ENCODE measurements around the gene DAP. TPM values are rescaled to one million over a fixed set of nuclear protein-coding genes. Genes with fewer than 3 reads are reported as not detected.

Gene DAP
- total and polyA plus RNA-seq, 5 donors from 2014 or later: 39.8 to 64.2 (median 54.0) TPM

DNA sequence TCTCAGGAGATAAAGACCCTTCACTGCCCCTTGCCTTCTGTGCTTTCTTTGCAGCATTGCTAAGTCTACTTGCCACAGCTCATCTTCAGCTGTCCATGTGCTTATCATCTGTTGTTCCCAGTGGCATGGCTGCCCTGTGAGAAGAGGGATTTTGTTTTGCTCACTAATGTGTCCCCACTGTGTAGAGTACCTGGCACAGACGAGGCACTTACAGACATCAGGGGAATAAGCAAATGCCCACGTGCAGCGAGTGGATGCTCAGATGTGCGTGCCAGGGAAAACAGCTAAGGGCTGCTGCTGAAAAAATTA is 31.0 kb downstream of the DAP start:
- peaks cover 0 to 2% (median 0%) of the 10 kb centered on the region in 7 donors for H3K9me3 Mint-ChIP-seq
- no peak for DNase-seq
- H3K4me1 Mint-ChIP-seq: peaks cover 4 to 37% (median 15%) of the 10 kb centered on the region in 4 donors
- Histone ChIP-seq H3K4me1 (ENCODE audit: control insufficient read depth, insufficient read depth, low read length, poor library complexity, severe bottlenecking) (no peaks in the 10 kb centered on the region), H3K27me3 (ENCODE audit: control insufficient read depth, insufficient read depth, low read length) (no peaks in the 10 kb centered on the region), H3K27ac (ENCODE audit: insufficient read depth, low read length, poor library complexity, severe bottlenecking) (no peak overlapping the region), H3K9me3 (ENCODE audit: control insufficient read depth in 2 of 2, low read length in 2 of 2) (no peaks in the 10 kb centered on the region), H3K36me3 (ENCODE audit: control insufficient read depth, insufficient read depth, low read length) (peaks cover 17% of the 10 kb centered on the region), H3K4me3 (ENCODE audit: low read depth, low read length) (no peak overlapping the region)
- H3K27ac Mint-ChIP-seq: peak overlapping the region in 1 of 3 donors; percentile 53
- H3K36me3 Mint-ChIP-seq: peaks cover 30% of the 10 kb centered on the region
- no peak for ATAC-seq (ENCODE audit: low read depth in 2 of 2)
- no peak overlapping the region for H3K4me3 Mint-ChIP-seq
- no peaks in the 10 kb centered on the region for H3K27me3 Mint-ChIP-seq

DNA sequence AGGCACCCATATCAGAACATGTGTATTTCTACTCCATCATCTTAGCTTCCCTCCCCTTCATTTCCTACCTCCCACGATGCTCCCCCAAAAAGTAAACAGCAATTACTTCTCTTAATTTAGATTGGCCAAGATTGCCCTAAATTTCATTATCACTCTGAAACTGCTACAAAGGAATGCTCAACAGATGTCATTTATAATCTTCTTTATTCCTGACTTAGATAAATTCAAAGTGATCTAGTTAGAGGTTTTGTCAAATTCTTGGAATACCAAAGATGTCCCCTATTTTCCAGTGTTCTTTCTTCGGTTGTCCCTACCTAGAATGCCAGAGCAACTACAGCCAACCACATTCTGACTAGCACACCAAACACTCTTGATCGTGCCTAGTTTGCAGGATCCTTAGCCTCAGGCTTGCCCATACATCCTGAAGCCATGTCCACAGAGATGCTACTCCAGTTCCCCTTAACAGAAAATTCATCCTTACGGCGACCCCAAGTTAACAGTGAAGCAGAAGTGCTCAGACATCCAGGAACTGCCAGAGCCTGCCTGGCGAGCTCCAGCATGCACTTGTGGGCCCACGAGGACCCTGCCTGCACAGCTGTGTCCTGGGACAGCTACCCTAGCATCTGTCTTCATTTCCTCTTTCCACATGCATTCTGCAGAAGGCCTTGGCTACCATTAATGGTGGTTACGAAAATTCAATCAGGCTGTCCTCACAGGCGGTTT is 31.6 kb downstream of the DAP start:
- Mint-ChIP-seq H3K4me3 (no peak overlapping the region), H3K9me3 (peaks cover 0 to 2% (median 0%) of the 10 kb centered on the region in 7 donors), H3K27me3 (no peaks in the 10 kb centered on the region), H3K4me1 (peaks cover 4 to 34% (median 15%) of the 10 kb centered on the region in 4 donors), H3K36me3 (peaks cover 30% of the 10 kb centered on the region), H3K27ac (peak overlapping the region; percentile 4 to 18 (median 18))
- peaks cover 17% of the 10 kb centered on the region for H3K36me3 ChIP-seq (ENCODE audit: control insufficient read depth, insufficient read depth, low read length)
- ATAC-seq (ENCODE audit: low read depth in 2 of 2) (no peak), DNase-seq (no peak)
- no peak overlapping the region for H3K4me3 ChIP-seq (ENCODE audit: low read depth, low read length)
- no peaks in the 10 kb centered on the region for H3K9me3 ChIP-seq (ENCODE audit: control insufficient read depth in 2 of 2, low read length in 2 of 2)
- no peak overlapping the region for H3K27ac ChIP-seq (ENCODE audit: insufficient read depth, low read length, poor library complexity, severe bottlenecking)
- no peaks in the 10 kb centered on the region for H3K27me3 ChIP-seq (ENCODE audit: control insufficient read depth, insufficient read depth, low read length)
- no peaks in the 10 kb centered on the region for H3K4me1 ChIP-seq (ENCODE audit: control insufficient read depth, insufficient read depth, low read length, poor library complexity, severe bottlenecking)

DNA sequence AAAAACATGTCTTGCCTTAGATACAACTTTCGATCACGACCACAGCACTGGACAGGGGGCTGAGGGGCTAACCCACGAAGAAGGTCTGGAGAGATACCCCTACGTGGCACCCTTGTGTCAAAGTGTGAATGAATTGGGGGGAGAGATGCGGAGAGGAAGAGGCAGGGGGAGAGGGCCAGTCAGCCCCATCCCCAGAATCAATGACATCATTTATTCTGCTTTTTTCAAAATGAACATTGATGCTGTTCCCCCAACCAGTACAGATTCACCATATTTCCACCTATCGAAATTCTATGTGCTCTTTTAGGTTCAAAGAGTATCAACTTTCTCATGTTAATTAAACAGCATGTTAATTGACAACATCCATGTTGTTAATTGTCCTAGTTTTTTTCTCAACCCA is 32.4 kb downstream of the DAP start:
- Histone ChIP-seq H3K36me3 (ENCODE audit: control insufficient read depth, insufficient read depth, low read length) (peaks cover 17% of the 10 kb centered on the region), H3K9me3 (ENCODE audit: control insufficient read depth in 2 of 2, low read length in 2 of 2) (no peaks in the 10 kb centered on the region), H3K4me1 (ENCODE audit: control insufficient read depth, insufficient read depth, low read length, poor library complexity, severe bottlenecking) (no peaks in the 10 kb centered on the region), H3K27ac (ENCODE audit: insufficient read depth, low read length, poor library complexity, severe bottlenecking) (no peak overlapping the region), H3K4me3 (ENCODE audit: low read depth, low read length) (no peak overlapping the region), H3K27me3 (ENCODE audit: control insufficient read depth, insufficient read depth, low read length) (no peaks in the 10 kb centered on the region)
- no peak overlapping the region for H3K4me3 Mint-ChIP-seq
- H3K4me1 Mint-ChIP-seq: peaks cover 4 to 34% (median 14%) of the 10 kb centered on the region in 4 donors
- H3K27me3 Mint-ChIP-seq: no peaks in the 10 kb centered on the region
- H3K27ac Mint-ChIP-seq: no peak overlapping the region
- DNase-seq: no peak
- H3K9me3 Mint-ChIP-seq: peaks cover 0 to 2% (median 0%) of the 10 kb centered on the region in 7 donors
- ATAC-seq (ENCODE audit: low read depth in 2 of 2): no peak
- peaks cover 26% of the 10 kb centered on the region for H3K36me3 Mint-ChIP-seq

DNA sequence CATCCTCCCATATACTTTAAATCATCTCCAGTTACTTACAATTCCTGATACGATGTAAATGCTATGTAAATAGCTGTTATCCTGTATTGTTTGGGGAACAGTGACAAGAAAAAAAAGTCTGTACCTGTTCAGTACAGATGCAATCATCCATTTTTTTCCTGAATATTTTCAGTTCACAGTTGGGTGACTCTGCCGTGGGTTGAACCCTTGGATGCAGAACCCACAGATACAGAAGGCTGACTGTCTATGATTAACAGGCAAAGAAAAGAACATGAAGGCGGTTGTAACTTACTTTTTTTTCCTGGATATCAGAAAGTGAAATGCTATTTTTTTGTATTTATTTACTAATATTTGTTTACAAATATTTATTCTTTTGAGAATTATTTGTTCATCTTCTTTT is 33.2 kb downstream of the DAP start:
- H3K27ac Mint-ChIP-seq: peak overlapping the region in 2 of 3 donors; percentile 44 to 76
- ATAC-seq (ENCODE audit: low read depth in 2 of 2): no peak

DNA sequence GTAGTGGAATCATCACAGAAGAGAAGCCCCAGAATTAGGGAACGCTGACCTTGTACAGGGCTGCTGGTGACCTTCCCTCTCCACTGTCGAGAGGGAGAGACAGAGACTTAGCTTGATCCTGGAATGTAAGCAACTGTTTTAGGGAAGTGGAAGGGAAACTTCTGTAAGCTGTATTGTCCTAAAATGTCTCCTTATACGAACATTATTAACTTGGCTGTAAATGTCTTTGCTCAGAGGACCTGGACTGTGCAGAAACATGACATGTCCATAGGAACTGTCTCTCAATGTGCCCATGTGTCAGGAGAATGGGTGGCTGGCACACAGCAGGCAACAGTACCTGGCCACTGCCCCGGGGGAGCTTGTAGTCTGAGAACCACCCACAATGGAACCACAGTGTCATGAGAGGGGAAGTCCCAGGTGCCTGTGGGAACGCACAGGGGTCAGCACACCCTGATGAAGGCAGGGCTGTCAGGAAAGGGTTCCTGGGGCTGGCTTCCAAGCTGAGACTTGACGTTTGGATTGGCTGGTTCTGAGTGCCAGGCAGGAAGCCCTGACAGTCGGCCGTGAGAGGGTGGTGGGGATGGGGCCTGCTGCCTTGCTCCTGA is 34.0 kb downstream of the DAP start:
- Histone ChIP-seq H3K4me3 (ENCODE audit: low read depth, low read length) (no peak overlapping the region), H3K27me3 (ENCODE audit: control insufficient read depth, insufficient read depth, low read length) (no peaks in the 10 kb centered on the region), H3K9me3 (ENCODE audit: control insufficient read depth in 2 of 2, low read length in 2 of 2) (no peaks in the 10 kb centered on the region), H3K4me1 (ENCODE audit: control insufficient read depth, insufficient read depth, low read length, poor library complexity, severe bottlenecking) (no peaks in the 10 kb centered on the region), H3K36me3 (ENCODE audit: control insufficient read depth, insufficient read depth, low read length) (peaks cover 4% of the 10 kb centered on the region), H3K27ac (ENCODE audit: insufficient read depth, low read length, poor library complexity, severe bottlenecking) (no peak overlapping the region)
- H3K27me3 Mint-ChIP-seq: no peaks in the 10 kb centered on the region
- DNase-seq: no peak
- peaks cover 4 to 31% (median 9%) of the 10 kb centered on the region in 4 donors for H3K4me1 Mint-ChIP-seq
- peak in 1 of 2 donors; percentile 18 for ATAC-seq (ENCODE audit: low read depth in 2 of 2)
- peaks cover 0 to 2% (median 0%) of the 10 kb centered on the region in 7 donors for H3K9me3 Mint-ChIP-seq
- H3K4me3 Mint-ChIP-seq: no peak overlapping the region
- H3K36me3 Mint-ChIP-seq: peaks cover 20% of the 10 kb centered on the region
- peak overlapping the region; percentile 15 to 76 (median 44) for H3K27ac Mint-ChIP-seq

More for the DNA sequence above, 33.2 kb downstream of the DAP start:
- peaks cover 21% of the 10 kb centered on the region for H3K36me3 Mint-ChIP-seq
- Histone ChIP-seq H3K27ac (ENCODE audit: insufficient read depth, low read length, poor library complexity, severe bottlenecking) (no peak overlapping the region), H3K4me3 (ENCODE audit: low read depth, low read length) (no peak overlapping the region), H3K9me3 (ENCODE audit: control insufficient read depth in 2 of 2, low read length in 2 of 2) (no peaks in the 10 kb centered on the region), H3K36me3 (ENCODE audit: control insufficient read depth, insufficient read depth, low read length) (peaks cover 12% of the 10 kb centered on the region), H3K4me1 (ENCODE audit: control insufficient read depth, insufficient read depth, low read length, poor library complexity, severe bottlenecking) (no peaks in the 10 kb centered on the region), H3K27me3 (ENCODE audit: control insufficient read depth, insufficient read depth, low read length) (no peaks in the 10 kb centered on the region)
- H3K4me1 Mint-ChIP-seq: peaks cover 4 to 34% (median 13%) of the 10 kb centered on the region in 4 donors
- H3K9me3 Mint-ChIP-seq: peaks cover 0 to 2% (median 0%) of the 10 kb centered on the region in 7 donors
- no peak overlapping the region for H3K4me3 Mint-ChIP-seq
- no peak for DNase-seq
- H3K27me3 Mint-ChIP-seq: no peaks in the 10 kb centered on the region

DNA sequence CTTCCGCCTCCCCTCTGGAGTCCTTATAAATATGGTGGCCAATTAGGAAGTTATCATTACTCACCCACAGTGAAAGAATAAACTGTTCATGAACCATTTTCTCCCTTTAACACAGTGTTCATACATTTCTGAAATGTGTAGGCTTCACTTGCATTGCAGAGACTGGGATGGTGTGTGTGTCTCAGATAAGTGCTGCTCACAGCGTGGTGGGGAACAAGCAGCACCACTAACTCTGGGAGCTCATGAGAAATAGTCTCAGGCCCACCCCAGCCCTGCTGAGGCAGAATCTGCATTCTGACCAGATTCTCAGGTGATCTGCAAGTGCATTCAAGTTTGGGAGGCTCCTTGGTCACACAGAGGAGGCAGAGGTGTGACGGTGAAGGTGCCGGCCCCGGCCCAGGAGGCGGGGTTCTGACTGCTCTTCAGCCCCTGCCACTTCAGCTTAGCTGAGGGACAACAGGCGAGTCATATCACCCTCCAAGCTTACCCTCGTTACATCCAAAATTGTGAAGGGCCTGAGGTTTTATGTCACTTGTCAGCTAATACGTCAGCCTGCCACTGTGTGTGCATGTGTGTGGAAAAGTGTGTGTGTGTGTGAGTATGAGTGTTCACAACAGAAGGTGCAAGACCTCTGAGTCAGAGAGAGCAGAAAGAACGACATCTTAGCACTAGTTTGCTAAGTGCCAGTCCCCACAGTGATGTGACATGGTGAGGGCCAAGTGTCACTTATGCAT is 34.7 kb downstream of the DAP start:
- Histone ChIP-seq H3K4me1 (ENCODE audit: control insufficient read depth, insufficient read depth, low read length, poor library complexity, severe bottlenecking) (no peaks in the 10 kb centered on the region), H3K27ac (ENCODE audit: insufficient read depth, low read length, poor library complexity, severe bottlenecking) (no peak overlapping the region), H3K27me3 (ENCODE audit: control insufficient read depth, insufficient read depth, low read length) (no peaks in the 10 kb centered on the region), H3K36me3 (ENCODE audit: control insufficient read depth, insufficient read depth, low read length) (peaks cover 2% of the 10 kb centered on the region), H3K4me3 (ENCODE audit: low read depth, low read length) (no peak overlapping the region), H3K9me3 (ENCODE audit: control insufficient read depth in 2 of 2, low read length in 2 of 2) (no peaks in the 10 kb centered on the region)
- peaks cover 4 to 33% (median 9%) of the 10 kb centered on the region in 4 donors for H3K4me1 Mint-ChIP-seq
- H3K27ac Mint-ChIP-seq: peak overlapping the region in 2 of 3 donors; percentile 15 to 78
- no peak overlapping the region for H3K4me3 Mint-ChIP-seq
- peaks cover 24% of the 10 kb centered on the region for H3K36me3 Mint-ChIP-seq
- ATAC-seq (ENCODE audit: low read depth in 2 of 2) (no peak), DNase-seq (no peak)
- peaks cover 0 to 2% (median 0%) of the 10 kb centered on the region in 7 donors for H3K9me3 Mint-ChIP-seq
- no peaks in the 10 kb centered on the region for H3K27me3 Mint-ChIP-seq

DNA sequence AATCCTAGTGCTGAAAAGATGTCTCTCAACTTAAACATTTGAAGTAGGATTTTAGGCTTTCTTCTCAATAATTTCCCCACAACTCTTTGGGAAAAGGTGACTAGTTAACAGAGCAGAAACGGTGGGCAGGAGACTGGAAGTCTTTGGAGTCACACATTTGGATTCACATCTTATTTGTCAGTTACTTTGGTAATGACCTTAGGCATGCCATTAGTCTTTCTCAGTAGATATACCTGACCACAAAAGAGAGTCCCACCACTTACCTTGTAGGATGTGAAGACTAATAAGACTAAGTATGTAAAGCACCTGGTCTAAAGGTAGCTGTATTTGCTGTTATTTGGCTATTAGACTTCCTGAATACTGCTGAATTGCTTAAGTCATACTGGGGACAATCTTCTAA is 35.4 kb downstream of the DAP start:
- H3K27ac Mint-ChIP-seq: peak overlapping the region in 2 of 3 donors; percentile 33 to 78
- peaks cover 0 to 4% (median 0%) of the 10 kb centered on the region in 7 donors for H3K9me3 Mint-ChIP-seq
- peaks cover 27% of the 10 kb centered on the region for H3K36me3 Mint-ChIP-seq
- Histone ChIP-seq H3K27ac (ENCODE audit: insufficient read depth, low read length, poor library complexity, severe bottlenecking) (no peak overlapping the region), H3K27me3 (ENCODE audit: control insufficient read depth, insufficient read depth, low read length) (no peaks in the 10 kb centered on the region), H3K9me3 (ENCODE audit: control insufficient read depth in 2 of 2, low read length in 2 of 2) (no peaks in the 10 kb centered on the region), H3K36me3 (ENCODE audit: control insufficient read depth, insufficient read depth, low read length) (peaks cover 2% of the 10 kb centered on the region), H3K4me3 (ENCODE audit: low read depth, low read length) (no peak overlapping the region), H3K4me1 (ENCODE audit: control insufficient read depth, insufficient read depth, low read length, poor library complexity, severe bottlenecking) (no peaks in the 10 kb centered on the region)
- no peak for ATAC-seq (ENCODE audit: low read depth in 2 of 2)
- no peaks in the 10 kb centered on the region for H3K27me3 Mint-ChIP-seq
- H3K4me1 Mint-ChIP-seq: peaks cover 4 to 33% (median 9%) of the 10 kb centered on the region in 4 donors
- no peak overlapping the region for H3K4me3 Mint-ChIP-seq
- DNase-seq: no peak

Measured in CD4-positive, CD25-positive, alpha-beta regulatory T cell (primary cell).